Measurements from ENCODE around the gene NOP14.

NOP14 gene

DNA sequence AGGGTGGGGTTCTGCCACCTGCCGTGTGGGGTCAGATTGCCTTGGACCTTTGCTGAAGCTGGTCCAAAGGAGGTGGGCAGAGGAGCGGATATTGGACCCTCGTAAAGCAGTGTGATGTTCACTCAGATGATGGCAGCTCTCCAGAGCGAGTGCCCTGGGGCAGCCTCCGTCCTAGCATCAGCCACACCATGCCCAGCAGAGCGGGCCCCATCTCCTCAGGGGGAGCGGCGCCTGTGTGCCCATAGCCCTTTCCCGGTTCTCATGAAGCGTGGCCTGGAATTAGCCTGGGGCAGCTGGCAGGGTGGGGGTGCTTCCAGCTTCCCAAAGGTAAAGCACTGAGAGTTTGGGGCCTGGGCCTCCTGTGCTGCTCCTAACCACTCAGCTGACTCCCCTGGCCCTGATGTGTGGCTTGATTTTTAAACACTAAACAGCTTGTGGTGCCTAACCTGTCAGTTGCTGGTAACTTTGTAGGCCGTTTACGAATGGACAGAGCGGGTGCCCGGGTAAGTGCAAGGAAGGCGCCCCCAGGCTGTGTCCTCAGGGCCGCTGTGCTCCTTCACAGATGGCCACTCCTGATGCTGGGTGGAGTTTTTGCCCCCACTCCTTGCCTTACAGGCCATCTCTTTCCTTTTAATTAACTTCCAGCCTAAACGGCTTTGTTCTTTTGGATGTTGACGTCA lies 36.0 kb downstream of the NOP14 start:
- peaks cover 100% of the 10 kb centered on the region for H3K36me3 ChIP-seq
- H3K27me3 ChIP-seq (ENCODE audit: insufficient read depth, low read depth, severe bottlenecking) = no peaks in the 10 kb centered on the region
- H3K9me3 ChIP-seq (ENCODE audit: severe bottlenecking) = no peaks in the 10 kb centered on the region
- no peak for DNase-seq
- H3K27ac ChIP-seq = no peak overlapping the region; the same call in 1 of the 2 replicates
- no peak for TF ChIP-seq CTCF (IDR thresholded peaks at IDR 0.05; ENCODE audit: low read depth, low read length)
- H3K4me3 ChIP-seq (ENCODE audit: low read depth, low read length) = no peak overlapping the region

- DNase-seq = no peak
- Histone ChIP-seq H3K27me3 (ENCODE audit: insufficient read depth, low read depth, severe bottlenecking) (no peaks in the 10 kb centered on the region), H3K27ac (no peak overlapping the region), H3K9me3 (ENCODE audit: severe bottlenecking) (no peaks in the 10 kb centered on the region), H3K4me3 (ENCODE audit: low read depth, low read length) (no peak overlapping the region), H3K36me3 (peaks cover 98% of the 10 kb centered on the region)
- no peak for TF ChIP-seq CTCF (IDR thresholded peaks at IDR 0.05; ENCODE audit: low read depth, low read length)
Measured at GRCh38 chr4:2925931-2926860, 37.0 kb downstream of the NOP14 start.

GRCh38 chr4:2925496-2925895 lies 37.7 kb downstream of the NOP14 start:
- no peaks in the 10 kb centered on the region for H3K9me3 ChIP-seq (ENCODE audit: severe bottlenecking)
- DNase-seq = no peak
- H3K4me3 ChIP-seq (ENCODE audit: low read depth, low read length) = no peak overlapping the region
- H3K36me3 ChIP-seq = peaks cover 92% of the 10 kb centered on the region
- H3K27ac ChIP-seq = no peak overlapping the region
- no peak for TF ChIP-seq CTCF (IDR thresholded peaks at IDR 0.05; ENCODE audit: low read depth, low read length)
- no peaks in the 10 kb centered on the region for H3K27me3 ChIP-seq (ENCODE audit: insufficient read depth, low read depth, severe bottlenecking)

GRCh38 chr4:2924765-2925301 lies 38.4 kb downstream of the NOP14 start:
- H3K36me3 ChIP-seq = peaks cover 85% of the 10 kb centered on the region
- H3K9me3 ChIP-seq (ENCODE audit: severe bottlenecking) = no peaks in the 10 kb centered on the region
- no peak overlapping the region for H3K27ac ChIP-seq
- H3K27me3 ChIP-seq (ENCODE audit: insufficient read depth, low read depth, severe bottlenecking) = no peaks in the 10 kb centered on the region
- TF ChIP-seq CTCF (IDR thresholded peaks at IDR 0.05; ENCODE audit: low read depth, low read length) = no peak
- H3K4me3 ChIP-seq (ENCODE audit: low read depth, low read length) = no peak overlapping the region
- no peak for DNase-seq

- Histone ChIP-seq H3K9me3 (ENCODE audit: severe bottlenecking) (no peaks in the 10 kb centered on the region), H3K36me3 (peaks cover 81% of the 10 kb centered on the region), H3K4me3 (ENCODE audit: low read depth, low read length) (no peak overlapping the region), H3K27me3 (ENCODE audit: insufficient read depth, low read depth, severe bottlenecking) (no peaks in the 10 kb centered on the region), H3K27ac (no peak overlapping the region)
- DNase-seq = no peak
- no peak for TF ChIP-seq CTCF (IDR thresholded peaks at IDR 0.05; ENCODE audit: low read depth, low read length)
Measured at GRCh38 chr4:2924286-2924685, 38.9 kb downstream of the NOP14 start.

All from WERI-Rb-1 (cell line).